CD14-positive monocyte (primary cell): Measurements from ENCODE around the gene BSN. TPM values are rescaled to one million over a fixed set of nuclear protein-coding genes. Genes with fewer than 3 reads are reported as not detected.

Experiments used
- DNase-seq, 3 donors: peaks; one replicate each; pipeline ENCODE4 v3.0.0-alpha.2; 2011 to 2022
- H2AFZ ChIP-seq: 2 replicates; pipeline ENCODE4 v1.6.0; 2012; ENCODE audit warnings: mild to moderate bottlenecking, low read depth, low read length, inconsistent platforms; ENCODE audit not compliant: insufficient read depth, poor library complexity, severe bottlenecking
- H3K27ac ChIP-seq, 2 donors: 1 replicate in 1 of 2; 2 replicates in 1 of 2; pipeline ENCODE4 v1.5.1; 2012 to 2013; ENCODE audit warnings: low read length in 2 of 2, control low read depth in 1 of 2, inconsistent platforms in 1 of 2, low read depth in 1 of 2, mild to moderate bottlenecking in 1 of 2
- H3K27me3 ChIP-seq, 2 donors: one replicate each; pipeline versions ENCODE4 v1.6.0 to v1.6.1; 2011 to 2013; ENCODE audit warnings: low read length in 2 of 2; ENCODE audit not compliant: control insufficient read depth in 2 of 2, insufficient read depth in 2 of 2
- H3K36me3 ChIP-seq, 2 donors: replicated peaks in 1 of 2; 1 replicate in 1 of 2; 2 replicates in 1 of 2; pipeline versions ENCODE4 v1.5.1 to v1.6.1; 2012 to 2013; ENCODE audit warnings: low read length in 2 of 2, control low read depth in 1 of 2, inconsistent platforms in 1 of 2, mild to moderate bottlenecking in 1 of 2; ENCODE audit not compliant: insufficient read depth in 2 of 2, control insufficient read depth in 1 of 2
- H3K4me1 ChIP-seq, 2 donors: 1 replicate in 1 of 2; 2 replicates in 1 of 2; pipeline versions ENCODE4 v1.5.1 to v1.6.1; 2012 to 2013; ENCODE audit warnings: low read length in 2 of 2, control low read depth in 1 of 2, inconsistent platforms in 1 of 2, mild to moderate bottlenecking in 1 of 2, moderate library complexity in 1 of 2; ENCODE audit not compliant: insufficient read depth in 2 of 2, control insufficient read depth in 1 of 2
- H3K4me2 ChIP-seq: replicated peaks from 2 replicates; pipeline ENCODE3; 2012; ENCODE audit warnings: low read length, moderate library complexity, mild to moderate bottlenecking; ENCODE audit not compliant: poor library complexity, severe bottlenecking; ENCODE audit errors: extremely low read depth
- H3K4me3 ChIP-seq, 3 experiments: fragments of 200-600 bp in 1 of 3; sonication (generic) in 1 of 3; replicated peaks in 1 of 3; 1 replicate in 2 of 3; 2 replicates in 1 of 3; pipeline ENCODE4 v1.5.1; 2011 to 2013; ENCODE audit warnings: low read length in 3 of 3, mild to moderate bottlenecking in 3 of 3, control low read depth in 2 of 3, low read depth in 2 of 3, inconsistent platforms in 1 of 3, moderate library complexity in 1 of 3
- H3K79me2 ChIP-seq: 2 replicates; pipeline ENCODE4 v1.6.0; 2012; ENCODE audit warnings: mild to moderate bottlenecking, control low read depth, inconsistent platforms, low read length, moderate library complexity; ENCODE audit not compliant: insufficient read depth
- H3K9ac ChIP-seq: 2 replicates; pipeline ENCODE4 v1.6.0; 2017; ENCODE audit warnings: low read length, mild to moderate bottlenecking; ENCODE audit not compliant: insufficient read depth, poor library complexity, severe bottlenecking
- H3K9me3 ChIP-seq, 2 donors: replicated peaks in 1 of 2; 1 replicate in 1 of 2; 2 replicates in 1 of 2; pipeline versions ENCODE4 v1.5.1 to v1.6.1; 2012 to 2013; ENCODE audit warnings: low read length in 2 of 2, control low read depth in 1 of 2; ENCODE audit not compliant: control insufficient read depth in 1 of 2, insufficient read depth in 1 of 2
- H4K20me1 ChIP-seq: 2 replicates; pipeline ENCODE4 v1.6.0; 2012; ENCODE audit warnings: mild to moderate bottlenecking, low read length, control low read depth, moderate library complexity; ENCODE audit not compliant: insufficient read depth
- H3K27ac Mint-ChIP-seq, 7 donors: one replicate each; pipeline ENCODE4 v1.8.0; 2020; ENCODE audit warnings: mild to moderate bottlenecking in 7 of 7, mixed read lengths in 7 of 7, moderate library complexity in 6 of 7, inconsistent platforms in 2 of 7
- H3K27me3 Mint-ChIP-seq, 3 donors: one replicate each; pipeline ENCODE4 v1.8.0; 2021 to 2022; ENCODE audit warnings: low read depth in 3 of 3, mild to moderate bottlenecking in 3 of 3, mixed read lengths in 3 of 3, moderate library complexity in 3 of 3, inconsistent platforms in 1 of 3
- H3K36me3 Mint-ChIP-seq, 2 donors: one replicate each; pipeline ENCODE4 v1.8.0; 2020; ENCODE audit warnings: mixed read lengths in 2 of 2, inconsistent platforms in 1 of 2, mild to moderate bottlenecking in 1 of 2
- H3K4me1 Mint-ChIP-seq: one replicate; pipeline ENCODE4 v1.8.0; 2020; ENCODE audit warnings: mild to moderate bottlenecking, mixed read lengths
- H3K4me3 Mint-ChIP-seq, 2 donors: one replicate each; pipeline ENCODE4 v1.8.0; 2020; ENCODE audit warnings: mild to moderate bottlenecking in 2 of 2, mixed read lengths in 2 of 2, moderate library complexity in 1 of 2
- H3K9me3 Mint-ChIP-seq, 7 donors: one replicate each; pipeline ENCODE4 v1.8.0; 2020 to 2022; ENCODE audit warnings: mixed read lengths in 7 of 7, mild to moderate bottlenecking in 6 of 7, moderate library complexity in 6 of 7, inconsistent platforms in 2 of 7
- CTCF ChIP-seq: fragments of 200-600 bp; IDR thresholded peaks from one replicate; pipeline ENCODE4 v1.8.0; 2022; ENCODE audit warnings: antibody characterized with exemption, mild to moderate bottlenecking
- WGBS: methylation state at CpG from one replicate; pipeline ENCODE4 v1.1.5; 2013; ENCODE audit warnings: missing lambda C conversion rate; ENCODE audit not compliant: insufficient coverage; 5-methylcytosine and 5-hydroxymethylcytosine counted together
- intact Hi-C, 2 donors: fragments of 100-400 bp; cut with micrococcal nuclease; formaldehyde crosslinking; loops; one replicate each; pipeline versions ENCODE4 v1.15.0 to v1.15.1; 2023
- polyA plus RNA-seq, 3 donors: library from polyadenylated mRNA; depleted of rRNA in 1 of 3; unstranded in 2 of 3; stranded (reverse) in 1 of 3; fragments of 300-500 nt in 2 of 3; fragments of >200 nt in 1 of 3; fragmentation: Illumina TruSeq in 2 of 3; gene quantifications; 1 replicate in 2 of 3; 2 replicates in 1 of 3; pipeline ENCODE4 v1.2.3, GENCODE V29; 2012 to 2021

Gene BSN
- polyA plus RNA-seq, 3 donors, result not detected

GRCh38 chr3:49600781-49601180 is 46.5 kb downstream of the BSN start:
- intact Hi-C loops, result no loop called here
- TF ChIP-seq CTCF, result no peak
- Histone ChIP-seq H3K9ac (no peak overlapping the region), H4K20me1 (no peaks in the 10 kb centered on the region), H3K27ac (no peak overlapping the region), H3K36me3 (no peaks in the 10 kb centered on the region), H3K27me3 (no peaks in the 10 kb centered on the region), H3K4me3 (no peak overlapping the region), H3K79me2 (no peaks in the 10 kb centered on the region), H3K4me2 (no peak overlapping the region), H3K9me3 (no peaks in the 10 kb centered on the region), H3K4me1 (no peaks in the 10 kb centered on the region), H2AFZ (no peak overlapping the region)
- 100% methylated on average over 1 of the region's 1 CpG for WGBS
- peaks cover 0 to 2% (median 0%) of the 10 kb centered on the region in 3 donors for H3K27me3 Mint-ChIP-seq
- DNase-seq, result no peak
- peaks cover 0 to 4% (median 0%) of the 10 kb centered on the region in 7 donors for H3K9me3 Mint-ChIP-seq
- no peaks in the 10 kb centered on the region for H3K36me3 Mint-ChIP-seq
- peaks cover 2% of the 10 kb centered on the region for H3K4me1 Mint-ChIP-seq
- H3K27ac Mint-ChIP-seq, result no peak overlapping the region
- H3K4me3 Mint-ChIP-seq, result no peak overlapping the region

GRCh38 chr3:49601358-49602048 is 47.2 kb downstream of the BSN start:
- no peaks in the 10 kb centered on the region for H3K36me3 Mint-ChIP-seq
- DNase-seq, result no peak
- no peak overlapping the region for H3K4me3 Mint-ChIP-seq

More at GRCh38 chr3:49601358-49602048, 47.2 kb downstream of the BSN start:
- no peaks in the 10 kb centered on the region for H3K36me3 ChIP-seq
- Mint-ChIP-seq H3K4me1 (peaks cover 2% of the 10 kb centered on the region), H3K9me3 (peaks cover 0 to 3% (median 0%) of the 10 kb centered on the region in 7 donors), H3K27me3 (peaks cover 0 to 2% (median 0%) of the 10 kb centered on the region in 3 donors), H3K27ac (no peak overlapping the region)
- no peak overlapping the region for H3K4me2 ChIP-seq
- H4K20me1 ChIP-seq, result no peaks in the 10 kb centered on the region
- no peaks in the 10 kb centered on the region for H3K4me1 ChIP-seq
- intact Hi-C loops, result no loop called here
- no peak overlapping the region for H3K4me3 ChIP-seq
- H3K9ac ChIP-seq, result no peak overlapping the region
- H3K9me3 ChIP-seq, result no peaks in the 10 kb centered on the region
- no peak overlapping the region for H3K27ac ChIP-seq
- H3K27me3 ChIP-seq, result no peaks in the 10 kb centered on the region
- H3K79me2 ChIP-seq, result no peaks in the 10 kb centered on the region
- TF ChIP-seq CTCF, result no peak
- 93% methylated on average over 3 of the region's 5 CpGs for WGBS
- H2AFZ ChIP-seq, result no peak overlapping the region
